Liver (tissue), 9 donors: ENCODE measurements around the gene PPARD. TPM values are rescaled to one million over a fixed set of nuclear protein-coding genes. Genes with fewer than 3 reads are reported as not detected.

ENCODE experiments used
- DNase-seq: peaks from one replicate; pipeline ENCODE4 v3.0.0-alpha.2; 2017; ENCODE audit warnings: low spot score
- H3K27ac ChIP-seq, 2 donors: one replicate each; pipeline ENCODE4 v1.7.0; 2013; ENCODE audit warnings: inconsistent platforms in 2 of 2, low read length in 2 of 2, control low read depth in 1 of 2, low read depth in 1 of 2, mild to moderate bottlenecking in 1 of 2
- H3K27me3 ChIP-seq, 4 donors: one replicate each; pipeline versions ENCODE4 v1.6.1 to v1.7.0; 2013; ENCODE audit warnings: low read length in 3 of 4, inconsistent platforms in 1 of 4, mild to moderate bottlenecking in 1 of 4, moderate library complexity in 1 of 4; ENCODE audit not compliant: control insufficient read depth in 4 of 4, insufficient read depth in 4 of 4
- H3K36me3 ChIP-seq, 4 donors: one replicate each; pipeline versions ENCODE4 v1.6.1 to v1.7.0; 2013; ENCODE audit warnings: low read length in 3 of 4, mild to moderate bottlenecking in 3 of 4, low read depth in 1 of 4, moderate library complexity in 1 of 4; ENCODE audit not compliant: control insufficient read depth in 4 of 4, insufficient read depth in 3 of 4
- H3K4me1 ChIP-seq, 4 donors: one replicate each; pipeline versions ENCODE4 v1.6.1 to v1.7.0; 2013; ENCODE audit warnings: low read length in 3 of 4, mild to moderate bottlenecking in 3 of 4, moderate library complexity in 1 of 4; ENCODE audit not compliant: control insufficient read depth in 4 of 4, insufficient read depth in 4 of 4
- H3K4me3 ChIP-seq, 3 donors: one replicate each; pipeline versions ENCODE4 v1.6.1 to v1.7.0; 2013; ENCODE audit warnings: low read length in 3 of 3, control low read depth in 1 of 3, low read depth in 1 of 3, mild to moderate bottlenecking in 1 of 3
- H3K9ac ChIP-seq, 2 donors: one replicate each; pipeline ENCODE4 v1.7.0; 2013; ENCODE audit warnings: low read length in 2 of 2, mild to moderate bottlenecking in 2 of 2, moderate library complexity in 2 of 2, control low read depth in 1 of 2, low read depth in 1 of 2
- H3K9me3 ChIP-seq, 4 donors: one replicate each; pipeline versions ENCODE4 v1.6.1 to v1.7.0; 2013; ENCODE audit warnings: low read length in 3 of 4; ENCODE audit not compliant: control insufficient read depth in 4 of 4
- ATF3 ChIP-seq: IDR thresholded peaks from 2 replicates; pipeline ENCODE4 v1.6.1; 2016; ENCODE audit warnings: antibody characterized with exemption
- CTCF ChIP-seq: fragments of 150-350 bp; IDR thresholded peaks from 2 replicates; pipeline ENCODE4 v1.5.1; 2017; ENCODE audit warnings: improper control_type of control experiment, low read depth, low read length; ENCODE audit not compliant: missing input control
- EGR1 ChIP-seq, 2 donors: IDR thresholded peaks; 2 replicates each; pipeline ENCODE4 v1.6.1; 2016 to 2018; ENCODE audit warnings: antibody characterized with exemption in 2 of 2, low read depth in 2 of 2
- FOXA2 ChIP-seq: IDR thresholded peaks from 2 replicates; pipeline ENCODE4 v1.6.1; 2016; ENCODE audit warnings: antibody characterized with exemption
- GABPA ChIP-seq, 2 donors: IDR thresholded peaks in 1 of 2; conservative IDR thresholded peaks in 1 of 2; 2 replicates each; pipeline ENCODE4 v1.6.1; 2016; ENCODE audit warnings: antibody characterized with exemption in 2 of 2, mild to moderate bottlenecking in 1 of 2, moderate library complexity in 1 of 2
- HNF4A ChIP-seq, 2 donors: conservative IDR thresholded peaks; 2 replicates each; pipeline ENCODE4 v1.6.1; 2016; ENCODE audit warnings: antibody characterized with exemption in 2 of 2, mild to moderate bottlenecking in 2 of 2
- HNF4G ChIP-seq: IDR thresholded peaks from 2 replicates; pipeline ENCODE4 v1.6.1; 2016; ENCODE audit warnings: antibody characterized with exemption
- JUND ChIP-seq, 2 donors: IDR thresholded peaks; 2 replicates each; pipeline ENCODE4 v1.6.1; 2016; ENCODE audit warnings: antibody characterized with exemption in 2 of 2
- NR2F2 ChIP-seq: IDR thresholded peaks from 2 replicates; pipeline ENCODE4 v1.6.1; 2016; ENCODE audit warnings: antibody characterized with exemption
- RAD21 ChIP-seq, 2 donors: IDR thresholded peaks; 2 replicates each; pipeline ENCODE4 v1.6.1; 2016; ENCODE audit warnings: antibody characterized with exemption in 2 of 2, mild to moderate bottlenecking in 2 of 2
- REST ChIP-seq: IDR thresholded peaks from 2 replicates; pipeline ENCODE4 v1.6.1; 2016; ENCODE audit warnings: antibody characterized with exemption, mild to moderate bottlenecking
- RXRA ChIP-seq, 2 donors: IDR thresholded peaks; 2 replicates each; pipeline ENCODE4 v1.6.1; 2017 to 2018; ENCODE audit warnings: antibody characterized with exemption in 2 of 2, mild to moderate bottlenecking in 1 of 2
- SP1 ChIP-seq: IDR thresholded peaks from 2 replicates; pipeline ENCODE4 v1.6.1; 2018; ENCODE audit warnings: antibody characterized with exemption, mild to moderate bottlenecking
- TAF1 ChIP-seq: conservative IDR thresholded peaks from 2 replicates; pipeline ENCODE4 v1.6.1; 2016; ENCODE audit warnings: antibody characterized with exemption, mild to moderate bottlenecking
- YY1 ChIP-seq: IDR thresholded peaks from 2 replicates; pipeline ENCODE4 v1.6.1; 2016; ENCODE audit warnings: antibody characterized with exemption, mild to moderate bottlenecking
- WGBS: extraction: QIAGEN DNeasy Blood & Tissue Kit; methylation state at CpG from one replicate; pipeline ENCODE4 v1.1.7; 2013; 5-methylcytosine and 5-hydroxymethylcytosine counted together
- polyA plus RNA-seq, 2 donors: library from polyadenylated mRNA; stranded (reverse) in 1 of 2; unstranded in 1 of 2; fragments of 200-250 nt in 1 of 2; fragments of >200 nt in 1 of 2; fragmentation: Nextera tagmentation in 1 of 2; extraction: Ambion mirVana in 1 of 2; gene quantifications; one replicate each; pipeline versions ENCODE4 v1.2.1 to v1.2.3, GENCODE V29; 2013 to 2015
- total RNA-seq, 2 donors: library from RNA; depleted of rRNA; stranded (reverse); fragments of >200 nt; gene quantifications; one replicate each; pipeline ENCODE4 v1.2.3, GENCODE V29; 2014
- TF ChIP-seq, protein P1 (sequence below): IDR thresholded peaks from 2 replicates; pipeline ENCODE4 v1.6.1; 2016; ENCODE audit warnings: antibody characterized with exemption
- donor health status: healthy.
- donor health status: healthy.
- donor health status: healthy.
- donor health status: healthy.
- donor health status: healthy.

The PPARD gene
- total and polyA plus RNA-seq, 4 donors: 2.1 to 7.8 (median 5.1) TPM

- DNase-seq: no peak
- TF ChIP-seq TAF1 (no peak), CTCF (no peak), FOXA2 (no peak), YY1 (no peak), HNF4G (no peak), SP1 (no peak), EGR1 (IDR thresholded peaks at IDR 0.05; ENCODE audit: low read depth in 2 of 2) (no peak), REST (no peak), GABPA (IDR thresholded peaks at IDR 0.05 in 1 of 2, conservative IDR thresholded peaks at IDR 0.05 in 1 of 2) (no peak), JUND (IDR thresholded peaks at IDR 0.05) (no peak), HNF4A (conservative IDR thresholded peaks at IDR 0.05) (no peak), RXRA (IDR thresholded peaks at IDR 0.05) (no peak), NR2F2 (no peak), ATF3 (no peak)
- TF ChIP-seq, protein P1, sequence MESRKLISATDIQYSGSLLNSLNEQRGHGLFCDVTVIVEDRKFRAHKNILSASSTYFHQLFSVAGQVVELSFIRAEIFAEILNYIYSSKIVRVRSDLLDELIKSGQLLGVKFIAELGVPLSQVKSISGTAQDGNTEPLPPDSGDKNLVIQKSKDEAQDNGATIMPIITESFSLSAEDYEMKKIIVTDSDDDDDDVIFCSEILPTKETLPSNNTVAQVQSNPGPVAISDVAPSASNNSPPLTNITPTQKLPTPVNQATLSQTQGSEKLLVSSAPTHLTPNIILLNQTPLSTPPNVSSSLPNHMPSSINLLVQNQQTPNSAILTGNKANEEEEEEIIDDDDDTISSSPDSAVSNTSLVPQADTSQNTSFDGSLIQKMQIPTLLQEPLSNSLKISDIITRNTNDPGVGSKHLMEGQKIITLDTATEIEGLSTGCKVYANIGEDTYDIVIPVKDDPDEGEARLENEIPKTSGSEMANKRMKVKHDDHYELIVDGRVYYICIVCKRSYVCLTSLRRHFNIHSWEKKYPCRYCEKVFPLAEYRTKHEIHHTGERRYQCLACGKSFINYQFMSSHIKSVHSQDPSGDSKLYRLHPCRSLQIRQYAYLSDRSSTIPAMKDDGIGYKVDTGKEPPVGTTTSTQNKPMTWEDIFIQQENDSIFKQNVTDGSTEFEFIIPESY: no peak
- Histone ChIP-seq H3K9me3 (peaks cover 0 to 2% (median 0%) of the 10 kb centered on the region in 4 donors), H3K9ac (no peak overlapping the region), H3K4me3 (no peak overlapping the region), H3K4me1 (peaks cover 5 to 16% (median 10%) of the 10 kb centered on the region in 4 donors), H3K27me3 (no peaks in the 10 kb centered on the region), H3K27ac (no peak overlapping the region), H3K36me3 (peaks cover 6 to 19% (median 13%) of the 10 kb centered on the region in 4 donors)
- WGBS: 77% methylated on average over 8 of the region's 8 CpGs
These were observed 83.7 kb downstream of the PPARD start for GRCh38 chr6:35426074-35426473.

DNA sequence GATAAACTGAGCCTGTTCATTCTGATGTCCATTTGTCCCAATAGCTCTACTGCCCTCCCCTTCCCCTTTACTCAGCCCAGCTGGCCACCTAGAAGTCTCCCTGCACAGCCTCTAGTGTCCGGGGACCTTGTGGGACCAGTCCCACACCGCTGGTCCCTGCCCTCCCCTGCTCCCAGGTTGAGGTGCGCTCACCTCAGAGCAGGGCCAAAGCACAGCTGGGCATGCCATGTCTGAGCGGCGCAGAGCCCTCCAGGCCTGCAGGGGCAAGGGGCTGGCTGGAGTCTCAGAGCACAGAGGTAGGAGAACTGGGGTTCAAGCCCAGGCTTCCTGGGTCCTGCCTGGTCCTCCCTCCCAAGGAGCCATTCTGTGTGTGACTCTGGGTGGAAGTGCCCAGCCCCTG, 85.1 kb downstream of the PPARD start:
- no peak overlapping the region for H3K27ac ChIP-seq
- no peak overlapping the region for H3K4me3 ChIP-seq
- no peaks in the 10 kb centered on the region for H3K27me3 ChIP-seq
- WGBS: 96% methylated on average over 5 of the region's 5 CpGs
- H3K9me3 ChIP-seq: peaks cover 0 to 2% (median 0%) of the 10 kb centered on the region in 4 donors
- TF ChIP-seq REST: no peak
- no peak for TF ChIP-seq CTCF
- TF ChIP-seq EGR1 (IDR thresholded peaks at IDR 0.05; ENCODE audit: low read depth in 2 of 2): no peak
- no peak for TF ChIP-seq RAD21 (IDR thresholded peaks at IDR 0.05)
- TF ChIP-seq, protein P1: no peak
- peaks cover 5 to 21% (median 13%) of the 10 kb centered on the region in 4 donors for H3K4me1 ChIP-seq
- peaks cover 4 to 12% (median 8%) of the 10 kb centered on the region in 4 donors for H3K36me3 ChIP-seq
- no peak overlapping the region for H3K9ac ChIP-seq
- no peak for DNase-seq
